H9 (cell line): ENCODE results near the gene SLC17A7. TPM values are rescaled to one million over a fixed set of nuclear protein-coding genes. Genes with fewer than 3 reads are reported as not detected.

Experiments used
- DNase-seq: peaks from one replicate; pipeline ENCODE4 v3.0.0-alpha.2; 2017
- H2AFZ ChIP-seq: one replicate; pipeline ENCODE4 v1.6.1; 2013; ENCODE audit warnings: mild to moderate bottlenecking, low read length, control low read depth, moderate library complexity
- H2AK5ac ChIP-seq: 2 replicates; pipeline ENCODE4 v1.6.1; 2013; ENCODE audit warnings: low read length, control low read depth, mixed read lengths; ENCODE audit not compliant: insufficient read length
- H2BK120ac ChIP-seq: one replicate; pipeline ENCODE4 v1.6.1; 2013; ENCODE audit warnings: low read depth, mild to moderate bottlenecking, low read length, control low read depth, inconsistent platforms; ENCODE audit not compliant: poor library complexity, severe bottlenecking
- H2BK12ac ChIP-seq: 2 replicates; pipeline ENCODE4 v1.6.1; 2013; ENCODE audit warnings: low read length, control low read depth, mixed read lengths, low read depth; ENCODE audit not compliant: insufficient read length
- H2BK15ac ChIP-seq: 2 replicates; pipeline ENCODE4 v1.6.1; 2013; ENCODE audit warnings: low read depth, low read length, control low read depth
- H2BK20ac ChIP-seq: one replicate; pipeline ENCODE4 v1.6.1; 2013; ENCODE audit warnings: low read depth, mild to moderate bottlenecking, low read length, control low read depth, inconsistent platforms; ENCODE audit not compliant: poor library complexity, severe bottlenecking
- H2BK5ac ChIP-seq: 2 replicates; pipeline ENCODE4 v1.6.1; 2013; ENCODE audit warnings: low read length, control low read depth, mixed read lengths; ENCODE audit not compliant: insufficient read length
- H3K14ac ChIP-seq: 2 replicates; pipeline ENCODE4 v1.6.1; 2013; ENCODE audit warnings: low read length, control low read depth; ENCODE audit not compliant: insufficient read depth
- H3K18ac ChIP-seq: 2 replicates; pipeline ENCODE4 v1.6.1; 2013; ENCODE audit warnings: low read depth, mild to moderate bottlenecking, mixed read lengths, low read length, control low read depth; ENCODE audit not compliant: insufficient read length
- H3K23ac ChIP-seq: 2 replicates; pipeline ENCODE4 v1.6.1; 2013; ENCODE audit warnings: low read length, control low read depth, mixed read lengths, low read depth; ENCODE audit not compliant: insufficient read length
- H3K23me2 ChIP-seq: 2 replicates; pipeline ENCODE4 v1.6.1; 2013; ENCODE audit warnings: low read depth, mild to moderate bottlenecking, mixed read lengths, low read length, control low read depth; ENCODE audit not compliant: insufficient read length, poor library complexity, severe bottlenecking
- H3K27ac ChIP-seq: 2 replicates; pipeline ENCODE4 v1.5.1; 2013; ENCODE audit warnings: low read length, control low read depth, mixed read lengths, low read depth; ENCODE audit not compliant: insufficient read length
- H3K27me3 ChIP-seq: 2 replicates; pipeline ENCODE4 v1.6.1; 2013; ENCODE audit warnings: low read length, control low read depth, inconsistent platforms; ENCODE audit not compliant: insufficient read depth
- H3K4ac ChIP-seq: 2 replicates; pipeline ENCODE4 v1.6.1; 2013; ENCODE audit warnings: low read depth, mild to moderate bottlenecking, control low read depth, inconsistent platforms, low read length, moderate library complexity
- H3K4me1 ChIP-seq: 2 replicates; pipeline ENCODE4 v1.6.1; 2013; ENCODE audit warnings: low read length, control low read depth, inconsistent platforms; ENCODE audit not compliant: insufficient read depth
- H3K4me2 ChIP-seq: 2 replicates; pipeline ENCODE4 v1.6.1; 2013; ENCODE audit warnings: low read length, control low read depth, mixed read lengths; ENCODE audit not compliant: insufficient read length, insufficient read depth
- H3K56ac ChIP-seq: 2 replicates; pipeline ENCODE4 v1.6.1; 2013; ENCODE audit warnings: low read depth, mild to moderate bottlenecking, mixed read lengths, low read length, control low read depth; ENCODE audit not compliant: insufficient read length
- H3K79me1 ChIP-seq: 2 replicates; pipeline ENCODE4 v1.6.1; 2013; ENCODE audit warnings: low read depth, mild to moderate bottlenecking, moderate library complexity, low read length, control low read depth, inconsistent platforms; ENCODE audit not compliant: insufficient read depth, poor library complexity, severe bottlenecking
- H3K79me2 ChIP-seq: 2 replicates; pipeline ENCODE4 v1.6.1; 2013; ENCODE audit warnings: low read length, control low read depth, inconsistent platforms; ENCODE audit not compliant: insufficient read depth
- H3K9ac ChIP-seq: 2 replicates; pipeline ENCODE4 v1.6.1; 2013; ENCODE audit warnings: low read length, control low read depth, mixed read lengths; ENCODE audit not compliant: insufficient read length; ENCODE audit errors: extremely low read depth
- H3K9me3 ChIP-seq: one replicate; pipeline ENCODE4 v1.6.1; 2013; ENCODE audit warnings: low read depth, low read length, inconsistent platforms; ENCODE audit not compliant: control insufficient read depth
- H3T11ph ChIP-seq: one replicate; pipeline ENCODE4 v1.6.1; 2013; ENCODE audit warnings: mild to moderate bottlenecking, low read length, control low read depth, inconsistent platforms
- H4K20me1 ChIP-seq: one replicate; pipeline ENCODE4 v1.6.1; 2013; ENCODE audit not compliant: control insufficient read depth, insufficient read length, insufficient read depth
- H4K5ac ChIP-seq: 2 replicates; pipeline ENCODE4 v1.6.1; 2013; ENCODE audit warnings: low read depth, mild to moderate bottlenecking, mixed read lengths, low read length, control low read depth; ENCODE audit not compliant: insufficient read length
- H4K8ac ChIP-seq: replicated peaks from 2 replicates; pipeline ENCODE4 v1.6.1; 2013; ENCODE audit warnings: low read length, control low read depth, mixed read lengths, low read depth; ENCODE audit not compliant: insufficient read length
- H4K91ac ChIP-seq: 2 replicates; pipeline ENCODE4 v1.6.1; 2013; ENCODE audit warnings: low read depth, mild to moderate bottlenecking, moderate library complexity, mixed read lengths, low read length, control low read depth; ENCODE audit not compliant: insufficient read length
- H3K27ac Mint-ChIP-seq, 3 experiments: 2 replicates in 2 of 3; 3 replicates in 1 of 3; pipeline ENCODE4 v1.8.0; 2020 to 2021; ENCODE audit warnings: mixed read lengths in 3 of 3, mild to moderate bottlenecking in 1 of 3, moderate library complexity in 1 of 3
- H3K27me3 Mint-ChIP-seq: 2 replicates; pipeline ENCODE4 v1.8.0; 2021; ENCODE audit warnings: low read depth, mild to moderate bottlenecking, moderate library complexity, mixed read lengths
- H3K36me3 Mint-ChIP-seq, 3 experiments: 2 replicates in 2 of 3; 3 replicates in 1 of 3; pipeline ENCODE4 v1.8.0; 2020 to 2021; ENCODE audit warnings: low read depth in 3 of 3, mixed read lengths in 3 of 3; ENCODE audit not compliant: insufficient read depth in 1 of 3
- H3K4me1 Mint-ChIP-seq, 2 experiments: 2 replicates each; pipeline ENCODE4 v1.8.0; 2020; ENCODE audit warnings: mixed read lengths in 2 of 2
- H3K4me3 Mint-ChIP-seq, 2 experiments: 2 replicates in 1 of 2; 3 replicates in 1 of 2; pipeline ENCODE4 v1.8.0; 2020 to 2021; ENCODE audit warnings: mild to moderate bottlenecking in 2 of 2, mixed read lengths in 2 of 2, moderate library complexity in 1 of 2
- H3K9me3 Mint-ChIP-seq, 2 experiments: 2 replicates in 1 of 2; 3 replicates in 1 of 2; pipeline ENCODE4 v1.8.0; 2020; ENCODE audit warnings: mild to moderate bottlenecking in 2 of 2, mixed read lengths in 2 of 2, moderate library complexity in 1 of 2
- WGBS: extraction: QIAGEN DNeasy Blood & Tissue Kit; methylation state at CpG from one replicate; pipeline ENCODE4 v1.1.7; 2013; ENCODE audit warnings: missing lambda C conversion rate, low lambda C conversion rate, mixed read lengths; ENCODE audit not compliant: insufficient read length; ENCODE audit errors: extremely low coverage; 5-methylcytosine and 5-hydroxymethylcytosine counted together
- total RNA-seq: library from RNA; stranded (reverse); gene quantifications from 2 replicates; pipeline ENCODE4 v1.2.1, GENCODE V29; 2021
- TF ChIP-seq, protein P1 (sequence below): fragments of 200-600 bp; sonication (generic); conservative IDR thresholded peaks from 3 replicates; pipeline ENCODE4 v1.8.0; 2021; ENCODE audit warnings: antibody characterized with exemption, mild to moderate bottlenecking

The SLC17A7 gene
- total RNA-seq, 1 experiment from 2014 or later = 1.3 TPM

DNA sequence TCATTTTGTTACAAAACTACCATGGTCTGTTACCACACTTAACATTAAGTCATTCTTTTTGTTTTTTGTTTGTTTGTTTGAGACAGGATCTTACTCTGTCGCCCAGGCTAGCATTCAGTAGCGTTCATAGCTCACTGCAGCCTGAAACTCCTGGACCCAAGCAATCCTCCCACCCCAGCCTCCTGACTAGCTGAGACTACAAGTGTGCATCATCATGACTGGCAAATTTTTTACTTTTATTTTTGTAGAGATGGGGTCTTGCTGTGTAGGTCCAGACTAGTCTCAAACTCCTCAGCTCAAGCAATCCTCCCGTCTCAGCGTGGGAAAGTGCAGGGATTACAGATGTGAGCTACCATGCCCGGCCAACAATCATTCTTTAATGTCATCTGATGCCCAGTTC lies 15.0 kb upstream of the SLC17A7 start:
- Mint-ChIP-seq H3K36me3 (peaks cover 17 to 37% (median 31%) of the 10 kb centered on the region in 3 experiments), H3K27ac (no peak overlapping the region), H3K9me3 (no peaks in the 10 kb centered on the region; a peak in 1 of 5 replicates), H3K4me3 (no peak overlapping the region), H3K27me3 (no peaks in the 10 kb centered on the region; the same call in 1 of the 2 replicates), H3K4me1 (peaks cover 0 to 10% of the 10 kb centered on the region in 2 experiments; a peak in 2 of 4 replicates)
- Histone ChIP-seq H2BK5ac (no peak overlapping the region), H2BK120ac (no peak overlapping the region), H4K8ac (no peak overlapping the region), H3K79me1 (peaks cover 3% of the 10 kb centered on the region), H3K9me3 (no peaks in the 10 kb centered on the region), H2AFZ (no peak overlapping the region), H4K5ac (no peak overlapping the region), H4K20me1 (no peaks in the 10 kb centered on the region), H3K4me2 (no peak overlapping the region), H3T11ph (no peak overlapping the region), H3K4ac (no peak overlapping the region), H3K23ac (no peak overlapping the region), H3K14ac (no peak overlapping the region), H3K27ac (no peak overlapping the region), H3K56ac (no peak overlapping the region), H3K4me1 (no peaks in the 10 kb centered on the region), H3K9ac (no peak overlapping the region), H4K91ac (no peak overlapping the region), H3K79me2 (no peaks in the 10 kb centered on the region), H3K27me3 (no peaks in the 10 kb centered on the region), H3K23me2 (peaks cover 5% of the 10 kb centered on the region), H3K18ac (no peak overlapping the region), H2BK15ac (no peak overlapping the region), H2AK5ac (no peak overlapping the region), H2BK12ac (no peak overlapping the region), H2BK20ac (no peak overlapping the region)
- no peak for DNase-seq
- TF ChIP-seq, protein P1, sequence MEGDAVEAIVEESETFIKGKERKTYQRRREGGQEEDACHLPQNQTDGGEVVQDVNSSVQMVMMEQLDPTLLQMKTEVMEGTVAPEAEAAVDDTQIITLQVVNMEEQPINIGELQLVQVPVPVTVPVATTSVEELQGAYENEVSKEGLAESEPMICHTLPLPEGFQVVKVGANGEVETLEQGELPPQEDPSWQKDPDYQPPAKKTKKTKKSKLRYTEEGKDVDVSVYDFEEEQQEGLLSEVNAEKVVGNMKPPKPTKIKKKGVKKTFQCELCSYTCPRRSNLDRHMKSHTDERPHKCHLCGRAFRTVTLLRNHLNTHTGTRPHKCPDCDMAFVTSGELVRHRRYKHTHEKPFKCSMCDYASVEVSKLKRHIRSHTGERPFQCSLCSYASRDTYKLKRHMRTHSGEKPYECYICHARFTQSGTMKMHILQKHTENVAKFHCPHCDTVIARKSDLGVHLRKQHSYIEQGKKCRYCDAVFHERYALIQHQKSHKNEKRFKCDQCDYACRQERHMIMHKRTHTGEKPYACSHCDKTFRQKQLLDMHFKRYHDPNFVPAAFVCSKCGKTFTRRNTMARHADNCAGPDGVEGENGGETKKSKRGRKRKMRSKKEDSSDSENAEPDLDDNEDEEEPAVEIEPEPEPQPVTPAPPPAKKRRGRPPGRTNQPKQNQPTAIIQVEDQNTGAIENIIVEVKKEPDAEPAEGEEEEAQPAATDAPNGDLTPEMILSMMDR = no peak
- WGBS = no CpG with 5 or more reads among the region's 5 CpGs
